GM21515 (cell line): Measurements from ENCODE around the gene ARID5A.
A peak's percentile ranks its signal among the peaks of the same experiment; 100 is the strongest.
"Not testable (repeated sequence)": the region's sequence is repeated elsewhere in the genome, so short reads cannot be mapped to it uniquely, and the experiment has no call there.

ENCODE experiments used
- ATAC-seq: cut with Tn5 transposase; IDR thresholded peaks from one replicate; pipeline ENCODE4 v1.9.1; 2021; ENCODE audit not compliant: unreplicated experiment

Gene ARID5A

GRCh38 chr2:96536445-96537065 is at the start of gene ARID5A:
Gene ARID5A (plus strand): TSS chr2:96536752. CDS start chr2:96536827, 75 bp downstream.
- peak; percentile 49 for ATAC-seq

GRCh38 chr2:96489261-96489660 is 47.3 kb upstream of the ARID5A start:
- no peak for ATAC-seq

GRCh38 chr2:96489663-96490062 is 46.9 kb upstream of the ARID5A start:
- ATAC-seq: no peak

GRCh38 chr2:96491860-96492497 is 44.6 kb upstream of the ARID5A start:
- no peak for ATAC-seq

- ATAC-seq: no peak
Measured at GRCh38 chr2:96493072-96493471, 43.5 kb upstream of the ARID5A start.

GRCh38 chr2:96494188-96494587 is 42.4 kb upstream of the ARID5A start:
- no peak for ATAC-seq

- no peak for ATAC-seq
Measured at GRCh38 chr2:96495982-96496629, 40.4 kb upstream of the ARID5A start.

GRCh38 chr2:96498021-96498431 is 38.5 kb upstream of the ARID5A start:
- no peak for ATAC-seq

GRCh38 chr2:96498611-96499010 is 37.9 kb upstream of the ARID5A start:
- not testable (repeated sequence) for ATAC-seq

- ATAC-seq: no peak
Measured at GRCh38 chr2:96499061-96499960, 37.2 kb upstream of the ARID5A start.

GRCh38 chr2:96500385-96501066 is 36.0 kb upstream of the ARID5A start:
- no peak for ATAC-seq

- no peak for ATAC-seq
Measured at GRCh38 chr2:96501471-96501874, 35.1 kb upstream of the ARID5A start.

- no peak for ATAC-seq
Measured at GRCh38 chr2:96501886-96502810, 34.4 kb upstream of the ARID5A start.

- ATAC-seq: no peak
Measured at GRCh38 chr2:96502891-96503636, 33.5 kb upstream of the ARID5A start.

GRCh38 chr2:96503637-96504243 is 32.8 kb upstream of the ARID5A start:
- no peak for ATAC-seq

GRCh38 chr2:96505231-96505889 is 31.2 kb upstream of the ARID5A start, which contains the start of gene NEURL3:
Gene NEURL3 (minus strand): TSS chr2:96505357. CDS start chr2:96505286, 71 bp downstream.
- no peak for ATAC-seq

- no peak for ATAC-seq
Measured at GRCh38 chr2:96506016-96506906, 30.3 kb upstream of the ARID5A start.
